Activated B cell treated with CpG ODN at 0.5 μM for 24 hours (primary cell): ENCODE data around the gene FKBP9. TPM values are rescaled to one million over a fixed set of nuclear protein-coding genes. Genes with fewer than 3 reads are reported as not detected.
"Not testable (repeated sequence)": the region's sequence is repeated elsewhere in the genome, so short reads cannot be mapped to it uniquely, and the experiment has no call there.

ENCODE experiments used
- ATAC-seq: fragments of 200-7000 bp; cut with Tn5 transposase; one replicate; pipeline ENCODE4 v1.10.0; 2021; ENCODE audit warnings: low read depth, mild to moderate bottlenecking, moderate library complexity
- CTCF ChIA-PET: fragments of 350-600 bp; sonication (Branson Sonifier 250); formaldehyde crosslinking; loops from one replicate; lab custom pipeline; 2021; ENCODE audit warnings: antibody characterized with exemption; lab: Charles Lee
- POLR2A ChIA-PET: fragments of 350-600 bp; sonication (Branson Sonifier 250); formaldehyde crosslinking; loops from one replicate; lab custom pipeline; 2021; ENCODE audit warnings: antibody characterized with exemption; lab: Charles Lee
- DNase-seq: peaks from one replicate; pipeline ENCODE4 v3.0.0; 2022
- H3K27ac Mint-ChIP-seq: one replicate; pipeline ENCODE4 v1.8.0; 2020; ENCODE audit warnings: mixed read lengths
- H3K27me3 Mint-ChIP-seq: one replicate; pipeline ENCODE4 v1.8.0; 2021; ENCODE audit warnings: mixed read lengths
- H3K36me3 Mint-ChIP-seq: one replicate; pipeline ENCODE4 v1.8.0; 2021; ENCODE audit warnings: low read depth, mixed read lengths
- H3K4me1 Mint-ChIP-seq: one replicate; pipeline ENCODE4 v1.8.0; 2021; ENCODE audit warnings: mixed read lengths
- H3K4me3 Mint-ChIP-seq: one replicate; pipeline ENCODE4 v1.8.0; 2020; ENCODE audit warnings: mild to moderate bottlenecking, mixed read lengths
- H3K9me3 Mint-ChIP-seq: one replicate; pipeline ENCODE4 v1.8.0; 2020; ENCODE audit warnings: mixed read lengths
- CTCF ChIP-seq: fragments of 200-600 bp; IDR thresholded peaks from one replicate; pipeline ENCODE4 v1.8.0; 2022; ENCODE audit warnings: antibody characterized with exemption, mild to moderate bottlenecking
- intact Hi-C: fragments of 100-400 bp; cut with micrococcal nuclease; formaldehyde crosslinking; loops from one replicate; pipeline ENCODE4 v1.15.1; 2024
- total RNA-seq: library from RNA; stranded (reverse); gene quantifications from 2 replicates; pipeline ENCODE4 v1.2.3, GENCODE V29; 2022

Gene FKBP9
- total RNA-seq, 1 donor from 2014 or later, result 0.69 TPM

- H3K4me1 Mint-ChIP-seq, result peaks cover 5% of the 10 kb centered on the region
- CTCF ChIA-PET, result no interaction called here
These were observed 4.4 kb upstream of the FKBP9 start for GRCh38 chr7:32952876-32953275.

GRCh38 chr7:32958046-32959025, 1.1 kb downstream of the FKBP9 start:
- DNase-seq (no peak), ATAC-seq (no peak)
- H3K27ac Mint-ChIP-seq, result no peak overlapping the region
- H3K27me3 Mint-ChIP-seq, result peaks cover 25% of the 10 kb centered on the region
- no peaks in the 10 kb centered on the region for H3K36me3 Mint-ChIP-seq
- POLR2A ChIA-PET, result no interaction called here
- no peak for TF ChIP-seq CTCF
- no peaks in the 10 kb centered on the region for H3K9me3 Mint-ChIP-seq
- intact Hi-C loops, result no loop called here
- peak overlapping the region; percentile 75 for H3K4me3 Mint-ChIP-seq
- CTCF ChIA-PET, result interaction anchor here (1.0 kb wide), 1 partner anchor 15 kb away, joined by 3 read pairs; no protein-coding TSS in a partner anchor
- H3K4me1 Mint-ChIP-seq, result peaks cover 7% of the 10 kb centered on the region

More at GRCh38 chr7:32952876-32953275, 4.4 kb upstream of the FKBP9 start:
- Mint-ChIP-seq H3K4me3 (no peak overlapping the region), H3K27me3 (peaks cover 4% of the 10 kb centered on the region), H3K9me3 (peaks cover 7% of the 10 kb centered on the region), H3K27ac (no peak overlapping the region), H3K36me3 (peaks cover 2% of the 10 kb centered on the region)
- DNase-seq (no peak), ATAC-seq (no peak)
- POLR2A ChIA-PET, result no interaction called here
- intact Hi-C loops, result no loop called here
- TF ChIP-seq CTCF, result no peak

- DNase-seq, POLR2A ChIA-PET, H3K9me3 Mint-ChIP-seq, H3K4me1 Mint-ChIP-seq, H3K27ac Mint-ChIP-seq, H3K4me3 Mint-ChIP-seq, ATAC-seq, H3K36me3 Mint-ChIP-seq: not testable (repeated sequence)
- intact Hi-C loops, result loop anchor here (1.0 kb wide), 2 partner anchors 86 to 145 kb away; partner anchors contain the start of gene RP9
- CTCF ChIA-PET, result interaction anchor here (1.1 to 4.4 kb wide), 3 partner anchors 83 to 145 kb away, joined by 3 to 18 read pairs (median 5); partner anchors contain the start of gene RP9
- H3K27me3 Mint-ChIP-seq, result peaks cover 16% of the 10 kb centered on the region
These were observed 6.7 kb downstream of the FKBP9 start for GRCh38 chr7:32963880-32964301.

GRCh38 chr7:32964461-32965159, 7.4 kb downstream of the FKBP9 start:
- H3K27me3 Mint-ChIP-seq, result peaks cover 12% of the 10 kb centered on the region
- H3K36me3 Mint-ChIP-seq, H3K4me1 Mint-ChIP-seq, DNase-seq, H3K4me3 Mint-ChIP-seq, H3K27ac Mint-ChIP-seq, H3K9me3 Mint-ChIP-seq, POLR2A ChIA-PET: not testable (repeated sequence)
- CTCF ChIA-PET, result interaction anchor here (1.1 to 4.4 kb wide), 4 partner anchors 82 to 144 kb away, joined by 3 to 18 read pairs (median 4); partner anchors contain the start of gene RP9
- intact Hi-C loops, result loop anchor here (1.0 kb wide), 2 partner anchors 86 to 145 kb away; partner anchors contain the start of gene RP9
- ATAC-seq, result peak; percentile 95

GRCh38 chr7:32966489-32967267, 9.4 kb downstream of the FKBP9 start:
- ATAC-seq, H3K4me3 Mint-ChIP-seq, POLR2A ChIA-PET, H3K4me1 Mint-ChIP-seq, H3K36me3 Mint-ChIP-seq, H3K27me3 Mint-ChIP-seq, H3K9me3 Mint-ChIP-seq, H3K27ac Mint-ChIP-seq, intact Hi-C loops, DNase-seq: not testable (repeated sequence)
- CTCF ChIA-PET, result interaction anchor here (4.4 kb wide), 1 partner anchor 142 kb away, joined by 18 read pairs; the partner anchor contains the start of gene RP9

- intact Hi-C loops, POLR2A ChIA-PET, DNase-seq, H3K9me3 Mint-ChIP-seq, CTCF ChIA-PET, H3K27me3 Mint-ChIP-seq, H3K4me3 Mint-ChIP-seq, ATAC-seq, H3K36me3 Mint-ChIP-seq, H3K4me1 Mint-ChIP-seq, H3K27ac Mint-ChIP-seq: not testable (repeated sequence)
These were observed 10.0 kb downstream of the FKBP9 start for GRCh38 chr7:32967268-32967582.

GRCh38 chr7:32971967-32972366, 14.7 kb downstream of the FKBP9 start:
- intact Hi-C loops, ATAC-seq: not testable (repeated sequence)

GRCh38 chr7:32977159-32977558, 19.9 kb downstream of the FKBP9 start:
- H3K4me3 Mint-ChIP-seq, CTCF ChIA-PET, H3K9me3 Mint-ChIP-seq, ATAC-seq, POLR2A ChIA-PET, DNase-seq, H3K4me1 Mint-ChIP-seq, H3K36me3 Mint-ChIP-seq, H3K27me3 Mint-ChIP-seq, intact Hi-C loops, H3K27ac Mint-ChIP-seq: not testable (repeated sequence)

More at GRCh38 chr7:32971967-32972366, 14.7 kb downstream of the FKBP9 start:
- H3K4me1 Mint-ChIP-seq, CTCF ChIA-PET, H3K9me3 Mint-ChIP-seq, DNase-seq, H3K4me3 Mint-ChIP-seq, H3K27me3 Mint-ChIP-seq, H3K27ac Mint-ChIP-seq, H3K36me3 Mint-ChIP-seq, POLR2A ChIA-PET: not testable (repeated sequence)

- intact Hi-C loops, H3K27ac Mint-ChIP-seq, H3K4me1 Mint-ChIP-seq, CTCF ChIA-PET, H3K4me3 Mint-ChIP-seq, DNase-seq, POLR2A ChIA-PET, H3K27me3 Mint-ChIP-seq, H3K36me3 Mint-ChIP-seq, H3K9me3 Mint-ChIP-seq, ATAC-seq: not testable (repeated sequence)
These were observed 22.0 kb downstream of the FKBP9 start for GRCh38 chr7:32979246-32979645.
